ENCODE measurements around the gene PKDREJ.

DNA sequence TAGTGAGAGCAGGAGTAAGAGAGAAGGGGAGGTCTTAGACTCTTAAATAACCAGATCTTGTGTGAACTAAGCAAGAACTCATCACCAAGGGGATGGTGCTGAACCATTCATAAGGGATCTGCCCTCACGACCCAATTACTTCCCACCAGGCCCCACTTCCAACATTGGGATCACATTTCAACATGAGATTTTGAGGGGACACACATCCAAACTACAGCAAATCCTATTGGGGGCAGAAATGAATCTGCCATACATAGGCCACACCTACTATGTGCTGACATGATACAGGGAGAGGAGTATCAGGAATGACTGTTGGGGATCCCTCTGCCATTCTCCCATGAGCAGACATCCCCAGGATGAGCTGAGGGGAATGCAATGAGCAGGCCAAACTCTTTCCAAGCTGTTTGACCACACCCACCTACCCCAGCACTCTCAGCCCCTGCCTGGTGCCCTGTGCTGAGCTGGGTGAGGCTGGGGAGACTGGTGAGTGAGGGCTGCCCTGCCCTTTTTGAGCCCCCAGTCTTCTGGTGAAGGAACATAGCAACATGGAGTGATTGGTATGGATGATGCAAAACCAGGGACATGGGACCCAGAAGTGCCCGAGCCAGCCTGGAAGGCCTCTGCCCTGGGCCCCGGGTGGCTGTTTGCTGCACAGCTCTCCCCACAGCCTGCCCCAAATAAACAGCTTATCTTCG lies 32.3 kb upstream of the PKDREJ start:
- TF ChIP-seq, protein P1, sequence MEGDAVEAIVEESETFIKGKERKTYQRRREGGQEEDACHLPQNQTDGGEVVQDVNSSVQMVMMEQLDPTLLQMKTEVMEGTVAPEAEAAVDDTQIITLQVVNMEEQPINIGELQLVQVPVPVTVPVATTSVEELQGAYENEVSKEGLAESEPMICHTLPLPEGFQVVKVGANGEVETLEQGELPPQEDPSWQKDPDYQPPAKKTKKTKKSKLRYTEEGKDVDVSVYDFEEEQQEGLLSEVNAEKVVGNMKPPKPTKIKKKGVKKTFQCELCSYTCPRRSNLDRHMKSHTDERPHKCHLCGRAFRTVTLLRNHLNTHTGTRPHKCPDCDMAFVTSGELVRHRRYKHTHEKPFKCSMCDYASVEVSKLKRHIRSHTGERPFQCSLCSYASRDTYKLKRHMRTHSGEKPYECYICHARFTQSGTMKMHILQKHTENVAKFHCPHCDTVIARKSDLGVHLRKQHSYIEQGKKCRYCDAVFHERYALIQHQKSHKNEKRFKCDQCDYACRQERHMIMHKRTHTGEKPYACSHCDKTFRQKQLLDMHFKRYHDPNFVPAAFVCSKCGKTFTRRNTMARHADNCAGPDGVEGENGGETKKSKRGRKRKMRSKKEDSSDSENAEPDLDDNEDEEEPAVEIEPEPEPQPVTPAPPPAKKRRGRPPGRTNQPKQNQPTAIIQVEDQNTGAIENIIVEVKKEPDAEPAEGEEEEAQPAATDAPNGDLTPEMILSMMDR (IDR thresholded peaks at IDR 0.05; ENCODE audit: poor library complexity, severe bottlenecking): no peak
- no peak for TF ChIP-seq EZH2 (IDR thresholded peaks at IDR 0.05; ENCODE audit: borderline replicate concordance, insufficient read depth, low read length, poor library complexity, severe bottlenecking)
- no peak for TF ChIP-seq EP300 (conservative IDR thresholded peaks at IDR 0.05; ENCODE audit: poor library complexity, severe bottlenecking)
- TF ChIP-seq, protein P2, sequence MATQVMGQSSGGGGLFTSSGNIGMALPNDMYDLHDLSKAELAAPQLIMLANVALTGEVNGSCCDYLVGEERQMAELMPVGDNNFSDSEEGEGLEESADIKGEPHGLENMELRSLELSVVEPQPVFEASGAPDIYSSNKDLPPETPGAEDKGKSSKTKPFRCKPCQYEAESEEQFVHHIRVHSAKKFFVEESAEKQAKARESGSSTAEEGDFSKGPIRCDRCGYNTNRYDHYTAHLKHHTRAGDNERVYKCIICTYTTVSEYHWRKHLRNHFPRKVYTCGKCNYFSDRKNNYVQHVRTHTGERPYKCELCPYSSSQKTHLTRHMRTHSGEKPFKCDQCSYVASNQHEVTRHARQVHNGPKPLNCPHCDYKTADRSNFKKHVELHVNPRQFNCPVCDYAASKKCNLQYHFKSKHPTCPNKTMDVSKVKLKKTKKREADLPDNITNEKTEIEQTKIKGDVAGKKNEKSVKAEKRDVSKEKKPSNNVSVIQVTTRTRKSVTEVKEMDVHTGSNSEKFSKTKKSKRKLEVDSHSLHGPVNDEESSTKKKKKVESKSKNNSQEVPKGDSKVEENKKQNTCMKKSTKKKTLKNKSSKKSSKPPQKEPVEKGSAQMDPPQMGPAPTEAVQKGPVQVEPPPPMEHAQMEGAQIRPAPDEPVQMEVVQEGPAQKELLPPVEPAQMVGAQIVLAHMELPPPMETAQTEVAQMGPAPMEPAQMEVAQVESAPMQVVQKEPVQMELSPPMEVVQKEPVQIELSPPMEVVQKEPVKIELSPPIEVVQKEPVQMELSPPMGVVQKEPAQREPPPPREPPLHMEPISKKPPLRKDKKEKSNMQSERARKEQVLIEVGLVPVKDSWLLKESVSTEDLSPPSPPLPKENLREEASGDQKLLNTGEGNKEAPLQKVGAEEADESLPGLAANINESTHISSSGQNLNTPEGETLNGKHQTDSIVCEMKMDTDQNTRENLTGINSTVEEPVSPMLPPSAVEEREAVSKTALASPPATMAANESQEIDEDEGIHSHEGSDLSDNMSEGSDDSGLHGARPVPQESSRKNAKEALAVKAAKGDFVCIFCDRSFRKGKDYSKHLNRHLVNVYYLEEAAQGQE (IDR thresholded peaks at IDR 0.05; ENCODE audit: borderline replicate concordance): no peak
- TF ChIP-seq SMC3 (conservative IDR thresholded peaks at IDR 0.05; ENCODE audit: poor library complexity): no peak
